ENCODE measurements around the gene ZMYND8. TPM values are rescaled to one million over a fixed set of nuclear protein-coding genes. Genes with fewer than 3 reads are reported as not detected.

Gene ZMYND8
- total RNA-seq, 2 donors from 2014 or later: 22.0 to 35.3 TPM

DNA sequence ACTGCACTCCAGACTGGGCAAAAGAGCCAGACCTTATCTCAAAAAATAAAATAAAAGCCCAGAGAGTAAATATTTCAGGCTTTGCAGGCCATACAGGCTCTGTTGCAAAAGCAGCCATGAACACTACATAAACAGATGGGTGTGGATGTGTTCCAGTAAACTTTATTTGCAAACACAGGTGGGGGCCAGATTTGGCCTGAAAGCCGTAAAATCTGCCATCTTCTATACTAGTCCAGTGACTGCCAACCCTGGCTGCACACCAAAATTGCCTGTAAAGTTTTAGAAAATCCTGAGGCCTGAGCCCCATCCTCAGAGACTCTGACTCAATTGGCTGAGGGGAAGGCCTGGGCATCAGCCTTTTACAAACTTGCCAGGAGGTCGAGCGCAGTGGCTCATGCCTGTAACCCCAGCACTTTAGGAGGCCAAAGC, 103.6 kb downstream of the ZMYND8 start:
- peaks cover 27% of the 10 kb centered on the region for H3K36me3 ChIP-seq
- no peak for TF ChIP-seq CTCF (IDR thresholded peaks at IDR 0.05)
- H3K27me3 ChIP-seq: no peaks in the 10 kb centered on the region
- no peaks in the 10 kb centered on the region for H3K9me3 ChIP-seq
- H3K27ac ChIP-seq: peak overlapping the region; percentile 15 to 36
- no peak for DNase-seq (ENCODE audit: low spot score)
- H3K4me3 ChIP-seq: no peak overlapping the region
- peaks cover 0 to 36% of the 10 kb centered on the region in 2 donors for H3K4me1 ChIP-seq

DNA sequence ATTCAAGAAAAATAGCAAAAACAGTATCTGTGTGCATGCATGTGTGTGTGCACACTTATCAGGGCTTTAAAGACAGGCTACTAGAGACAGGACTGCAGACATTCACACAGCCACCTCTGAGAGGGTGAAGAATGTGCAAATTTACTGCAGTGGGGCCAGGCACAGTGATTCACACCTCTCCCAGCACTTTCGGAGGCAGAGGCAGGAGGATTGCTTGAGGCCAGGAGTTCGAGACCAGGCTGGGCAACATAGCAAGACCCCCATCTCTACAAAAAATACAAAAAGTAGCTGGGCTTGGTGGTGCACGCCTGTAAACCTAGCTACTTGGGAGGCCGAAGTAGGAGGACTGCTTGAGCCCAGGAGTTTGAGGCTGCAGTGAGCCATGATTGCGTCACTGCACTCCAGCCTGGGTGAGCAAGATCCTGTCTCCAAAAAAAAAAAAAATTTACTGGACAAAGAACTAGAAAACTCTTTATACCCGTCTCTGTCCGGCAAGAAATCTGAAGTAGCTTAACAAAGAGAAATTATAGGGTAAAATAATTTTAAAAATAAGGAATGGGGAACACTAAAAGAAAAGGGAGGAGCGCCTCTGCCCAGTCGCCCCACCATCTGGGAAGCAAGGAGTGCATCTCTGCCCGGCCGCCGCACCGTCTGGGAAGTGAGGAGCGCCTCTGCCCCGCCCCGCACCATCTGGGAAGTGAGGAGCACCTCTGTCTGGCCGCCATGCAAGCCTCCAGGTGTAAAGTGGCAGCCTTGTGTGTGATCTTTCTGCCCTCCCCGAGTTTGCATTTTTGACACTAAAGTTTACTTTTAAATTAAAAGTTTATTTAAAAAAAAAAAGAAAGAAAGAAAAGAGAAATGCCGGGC, 105.1 kb downstream of the ZMYND8 start:
- no peak for TF ChIP-seq CTCF (IDR thresholded peaks at IDR 0.05)
- Histone ChIP-seq H3K27me3 (no peaks in the 10 kb centered on the region), H3K27ac (no peak overlapping the region), H3K4me1 (peaks cover 0 to 30% of the 10 kb centered on the region in 2 donors), H3K36me3 (peaks cover 41% of the 10 kb centered on the region), H3K4me3 (no peak overlapping the region), H3K9me3 (no peaks in the 10 kb centered on the region)
- DNase-seq (ENCODE audit: low spot score): no peak

- no peak overlapping the region for H3K4me3 ChIP-seq
- H3K9me3 ChIP-seq: no peaks in the 10 kb centered on the region
- peaks cover 51% of the 10 kb centered on the region for H3K36me3 ChIP-seq
- no peak for DNase-seq (ENCODE audit: low spot score)
- peaks cover 0 to 30% of the 10 kb centered on the region in 2 donors for H3K4me1 ChIP-seq
- TF ChIP-seq CTCF (IDR thresholded peaks at IDR 0.05): no peak
- no peaks in the 10 kb centered on the region for H3K27me3 ChIP-seq
- H3K27ac ChIP-seq: no peak overlapping the region
Observed at GRCh38 chr20:47250360-47250759, 106.1 kb downstream of the ZMYND8 start.

DNA sequence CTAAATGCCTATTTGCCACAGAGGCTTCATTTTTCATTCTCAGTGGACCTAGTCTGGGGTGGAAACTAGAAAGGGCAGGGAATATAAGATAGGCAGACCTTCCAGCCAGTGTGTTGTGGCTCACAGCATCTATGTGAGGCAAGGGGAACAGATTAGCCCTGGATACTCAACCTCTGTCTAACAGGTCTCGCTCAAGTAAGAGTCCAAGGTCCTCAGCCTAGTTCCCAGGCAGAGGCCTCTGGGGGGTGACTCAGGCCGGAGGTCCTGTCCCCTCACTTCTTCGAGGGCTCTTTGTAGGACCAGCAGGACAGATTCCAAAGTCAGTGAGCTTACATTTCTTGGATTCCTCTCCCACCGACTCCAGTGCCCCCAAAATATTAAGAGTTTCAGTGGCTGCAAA, 106.6 kb downstream of the ZMYND8 start:
- H3K27ac ChIP-seq: no peak overlapping the region
- no peak for TF ChIP-seq CTCF (IDR thresholded peaks at IDR 0.05)

GRCh38 chr20:47248448-47248966, 108.0 kb downstream of the ZMYND8 start:
- Histone ChIP-seq H3K27me3 (no peaks in the 10 kb centered on the region), H3K36me3 (peaks cover 52% of the 10 kb centered on the region)
- no peak for TF ChIP-seq CTCF (IDR thresholded peaks at IDR 0.05)

More for the DNA sequence above, 106.6 kb downstream of the ZMYND8 start:
- Histone ChIP-seq H3K4me1 (peaks cover 0 to 27% of the 10 kb centered on the region in 2 donors), H3K27me3 (no peaks in the 10 kb centered on the region), H3K9me3 (no peaks in the 10 kb centered on the region), H3K4me3 (no peak overlapping the region), H3K36me3 (peaks cover 52% of the 10 kb centered on the region)
- no peak for DNase-seq (ENCODE audit: low spot score)

More at GRCh38 chr20:47248448-47248966, 108.0 kb downstream of the ZMYND8 start:
- H3K4me1 ChIP-seq: peaks cover 0 to 13% of the 10 kb centered on the region in 2 donors
- no peak overlapping the region for H3K27ac ChIP-seq
- no peak for DNase-seq (ENCODE audit: low spot score)
- no peak overlapping the region for H3K4me3 ChIP-seq
- H3K9me3 ChIP-seq: no peaks in the 10 kb centered on the region

All from right atrium auricular region (tissue), 2 donors.